HG03460 (cell line): Measurements from ENCODE around the gene RNF10.
A peak's percentile ranks its signal among the peaks of the same experiment; 100 is the strongest.
"Not testable (repeated sequence)": the region's sequence is repeated elsewhere in the genome, so short reads cannot be mapped to it uniquely, and the experiment has no call there.

ENCODE experiments used
- ATAC-seq: cut with Tn5 transposase; IDR thresholded peaks from one replicate; pipeline ENCODE4 v1.9.1; 2021; ENCODE audit not compliant: unreplicated experiment

RNF10 gene

GRCh38 chr12:120579179-120579578 lies 45.0 kb downstream of the RNF10 start:
- no peak for ATAC-seq

GRCh38 chr12:120580787-120581723 lies 46.9 kb downstream of the RNF10 start, which contains the start of gene POP5:
POP5 (minus strand) TSS chr12:120581402; CDS start chr12:120581362, 40 bp downstream.
- ATAC-seq = peak; percentile 87

- no peak for ATAC-seq
Measured at GRCh38 chr12:120581998-120582397, 47.8 kb downstream of the RNF10 start.

- ATAC-seq = no peak
Measured at GRCh38 chr12:120583478-120584030, 49.4 kb downstream of the RNF10 start.

GRCh38 chr12:120584343-120585149 lies 50.4 kb downstream of the RNF10 start:
- ATAC-seq = no peak

- no peak for ATAC-seq
Measured at GRCh38 chr12:120586206-120586605, 52.0 kb downstream of the RNF10 start.

GRCh38 chr12:120586860-120587259 lies 52.7 kb downstream of the RNF10 start:
- ATAC-seq = no peak

GRCh38 chr12:120588371-120588770 lies 54.2 kb downstream of the RNF10 start:
- ATAC-seq = no peak

- no peak for ATAC-seq
Measured at GRCh38 chr12:120588948-120589930, 55.1 kb downstream of the RNF10 start.

GRCh38 chr12:120590741-120591407 lies 56.7 kb downstream of the RNF10 start:
- no peak for ATAC-seq

GRCh38 chr12:120592121-120593049 lies 58.2 kb downstream of the RNF10 start:
- no peak for ATAC-seq

- ATAC-seq = no peak
Measured at GRCh38 chr12:120596901-120597300, 62.7 kb downstream of the RNF10 start.

- no peak for ATAC-seq
Measured at GRCh38 chr12:120597861-120598260, 63.7 kb downstream of the RNF10 start.

GRCh38 chr12:120598674-120599463 lies 64.7 kb downstream of the RNF10 start:
- no peak for ATAC-seq

GRCh38 chr12:120599672-120600552 lies 65.8 kb downstream of the RNF10 start:
- ATAC-seq = no peak

GRCh38 chr12:120602416-120602815 lies 68.3 kb downstream of the RNF10 start:
- not testable (repeated sequence) for ATAC-seq

GRCh38 chr12:120610560-120610959 lies 76.4 kb downstream of the RNF10 start:
- no peak for ATAC-seq
